AG10803 (cell line): ENCODE measurements around the gene DENND4A.
A peak's percentile ranks its signal among the peaks of the same experiment; 100 is the strongest.

Source experiments
- DNase-seq: peaks from one replicate; pipeline ENCODE4 v3.0.0; 2010; ENCODE audit warnings: low read depth
- H3K4me3 ChIP-seq: 2 replicates; pipeline ENCODE4 v1.5.1; 2011; ENCODE audit warnings: mild to moderate bottlenecking, low read length, control low read depth
- CTCF ChIP-seq: conservative IDR thresholded peaks from 2 replicates; pipeline ENCODE4 v1.5.1; 2011; ENCODE audit warnings: mild to moderate bottlenecking, low read length, control low read depth, inconsistent platforms

Gene DENND4A

GRCh38 chr15:65792138-65792987 is at the start of gene DENND4A:
Gene DENND4A, minus strand, starts transcription at chr15:65792293. Its CDS starts 35,843 bp downstream, at chr15:65756450.
- DNase-seq, result peak; percentile 97
- TF ChIP-seq CTCF, result no peak
- peak within 1 kb of the TSS; percentile 95 for H3K4me3 ChIP-seq

GRCh38 chr15:65841121-65841930 is 49.2 kb upstream of the DENND4A start:
- peak overlapping the region; percentile 31 for H3K4me3 ChIP-seq
- DNase-seq, result peak; percentile 69
- no peak for TF ChIP-seq CTCF

- DNase-seq, result no peak
- no peak for TF ChIP-seq CTCF
- H3K4me3 ChIP-seq, result no peak overlapping the region
These were observed 47.9 kb upstream of the DENND4A start for GRCh38 chr15:65839985-65840384.

- TF ChIP-seq CTCF, result no peak
- H3K4me3 ChIP-seq, result no peak overlapping the region
- no peak for DNase-seq
These were observed 47.3 kb upstream of the DENND4A start for GRCh38 chr15:65839354-65839901.

- DNase-seq, result no peak
- no peak for TF ChIP-seq CTCF
These were observed 45.5 kb upstream of the DENND4A start for GRCh38 chr15:65837301-65838294.

GRCh38 chr15:65836665-65837064 is 44.6 kb upstream of the DENND4A start:
- TF ChIP-seq CTCF, result no peak
- no peak for DNase-seq
- no peak overlapping the region for H3K4me3 ChIP-seq

More at GRCh38 chr15:65837301-65838294, 45.5 kb upstream of the DENND4A start:
- no peak overlapping the region for H3K4me3 ChIP-seq
